IPS-18a (cell line): ENCODE measurements around the gene HIGD1A.

Source experiments
- H3K27ac ChIP-seq: one replicate; pipeline ENCODE4 v1.5.1; 2013; ENCODE audit warnings: low read length
- H3K27me3 ChIP-seq: one replicate; pipeline ENCODE4 v1.6.1; 2013; ENCODE audit warnings: mild to moderate bottlenecking, low read length; ENCODE audit not compliant: control insufficient read depth, insufficient read depth
- H3K36me3 ChIP-seq: one replicate; pipeline ENCODE4 v1.6.1; 2013; ENCODE audit warnings: low read depth, low read length; ENCODE audit not compliant: control insufficient read depth
- H3K4me1 ChIP-seq: one replicate; pipeline ENCODE4 v1.6.1; 2013; ENCODE audit warnings: low read depth, low read length; ENCODE audit not compliant: control insufficient read depth
- H3K4me3 ChIP-seq: one replicate; pipeline ENCODE4 v1.5.1; 2013; ENCODE audit warnings: low read length
- H3K9ac ChIP-seq: one replicate; pipeline ENCODE4 v1.6.1; 2013; ENCODE audit warnings: mild to moderate bottlenecking, low read length, moderate library complexity
- H3K9me3 ChIP-seq: one replicate; pipeline ENCODE4 v1.6.1; 2013; ENCODE audit warnings: low read depth, low read length; ENCODE audit not compliant: control insufficient read depth

HIGD1A gene

GRCh38 chr3:42790714-42791229 lies 13.5 kb downstream of the HIGD1A start:
- no peaks in the 10 kb centered on the region for H3K9me3 ChIP-seq
- no peak overlapping the region for H3K27ac ChIP-seq
- H3K36me3 ChIP-seq: peaks cover 41% of the 10 kb centered on the region

GRCh38 chr3:42786631-42787030 lies 17.7 kb downstream of the HIGD1A start:
- Histone ChIP-seq H3K9me3 (no peaks in the 10 kb centered on the region), H3K27me3 (no peaks in the 10 kb centered on the region), H3K4me1 (no peaks in the 10 kb centered on the region), H3K4me3 (no peak overlapping the region), H3K9ac (no peak overlapping the region), H3K36me3 (peaks cover 43% of the 10 kb centered on the region), H3K27ac (no peak overlapping the region)

More at GRCh38 chr3:42790714-42791229, 13.5 kb downstream of the HIGD1A start:
- no peaks in the 10 kb centered on the region for H3K27me3 ChIP-seq
- no peak overlapping the region for H3K4me3 ChIP-seq
- peaks cover under 1% of the 10 kb centered on the region for H3K4me1 ChIP-seq
- H3K9ac ChIP-seq: no peak overlapping the region

GRCh38 chr3:42786212-42786611 lies 18.1 kb downstream of the HIGD1A start:
- H3K36me3 ChIP-seq: peaks cover 39% of the 10 kb centered on the region
- no peaks in the 10 kb centered on the region for H3K4me1 ChIP-seq
- no peak overlapping the region for H3K27ac ChIP-seq
- H3K27me3 ChIP-seq: no peaks in the 10 kb centered on the region
- H3K9me3 ChIP-seq: no peaks in the 10 kb centered on the region
- H3K4me3 ChIP-seq: no peak overlapping the region
- no peak overlapping the region for H3K9ac ChIP-seq

GRCh38 chr3:42780892-42781700 lies 23.2 kb downstream of the HIGD1A start:
- no peaks in the 10 kb centered on the region for H3K9me3 ChIP-seq
- no peak overlapping the region for H3K4me3 ChIP-seq
- H3K36me3 ChIP-seq: peaks cover 17% of the 10 kb centered on the region
- H3K27me3 ChIP-seq: no peaks in the 10 kb centered on the region
- no peak overlapping the region for H3K27ac ChIP-seq
- H3K9ac ChIP-seq: no peak overlapping the region
- H3K4me1 ChIP-seq: no peaks in the 10 kb centered on the region

GRCh38 chr3:42780398-42780797 lies 23.9 kb downstream of the HIGD1A start:
- no peak overlapping the region for H3K27ac ChIP-seq
- H3K36me3 ChIP-seq: peaks cover 10% of the 10 kb centered on the region
- H3K4me1 ChIP-seq: no peaks in the 10 kb centered on the region
- H3K9ac ChIP-seq: no peak overlapping the region
- no peaks in the 10 kb centered on the region for H3K9me3 ChIP-seq
- H3K27me3 ChIP-seq: no peaks in the 10 kb centered on the region
- H3K4me3 ChIP-seq: no peak overlapping the region

- H3K27ac ChIP-seq: no peak overlapping the region
- no peaks in the 10 kb centered on the region for H3K27me3 ChIP-seq
Observed at GRCh38 chr3:42778644-42779043, 25.6 kb downstream of the HIGD1A start.

GRCh38 chr3:42773409-42773751 lies 30.9 kb downstream of the HIGD1A start:
- Histone ChIP-seq H3K27ac (peak overlapping the region; percentile 30), H3K9ac (peak overlapping the region; percentile 60)

More at GRCh38 chr3:42778644-42779043, 25.6 kb downstream of the HIGD1A start:
- Histone ChIP-seq H3K4me1 (no peaks in the 10 kb centered on the region), H3K9ac (no peak overlapping the region), H3K36me3 (peaks cover 6% of the 10 kb centered on the region), H3K4me3 (no peak overlapping the region), H3K9me3 (no peaks in the 10 kb centered on the region)

GRCh38 chr3:42772670-42773408 lies 31.5 kb downstream of the HIGD1A start, which contains the start of gene CCDC13:
TSS of gene CCDC13 (minus strand) at chr3:42773253. CDS start at chr3:42758345, 14,908 bp downstream.
- Histone ChIP-seq H3K9me3 (no peaks in the 10 kb centered on the region), H3K36me3 (no peaks in the 10 kb centered on the region), H3K27ac (peak within 1 kb of the TSS; percentile 30), H3K4me3 (peak within 1 kb of the TSS; percentile 82), H3K27me3 (peaks cover 13% of the 10 kb centered on the region), H3K9ac (peak within 1 kb of the TSS; percentile 60), H3K4me1 (no peaks in the 10 kb centered on the region)

More at GRCh38 chr3:42773409-42773751, 30.9 kb downstream of the HIGD1A start:
- no peaks in the 10 kb centered on the region for H3K9me3 ChIP-seq
- no peaks in the 10 kb centered on the region for H3K36me3 ChIP-seq
- H3K4me3 ChIP-seq: peak overlapping the region; percentile 82
- H3K4me1 ChIP-seq: no peaks in the 10 kb centered on the region
- peaks cover 13% of the 10 kb centered on the region for H3K27me3 ChIP-seq

- Histone ChIP-seq H3K9ac (no peak overlapping the region), H3K27me3 (peaks cover 13% of the 10 kb centered on the region), H3K36me3 (no peaks in the 10 kb centered on the region), H3K9me3 (no peaks in the 10 kb centered on the region), H3K4me3 (no peak overlapping the region), H3K4me1 (no peaks in the 10 kb centered on the region), H3K27ac (no peak overlapping the region)
Observed at GRCh38 chr3:42771271-42771670, 33.0 kb downstream of the HIGD1A start.

- Histone ChIP-seq H3K27me3 (peaks cover 13% of the 10 kb centered on the region), H3K4me1 (no peaks in the 10 kb centered on the region), H3K36me3 (no peaks in the 10 kb centered on the region), H3K9ac (no peak overlapping the region), H3K9me3 (no peaks in the 10 kb centered on the region), H3K4me3 (no peak overlapping the region), H3K27ac (no peak overlapping the region)
Observed at GRCh38 chr3:42769477-42770131, 34.7 kb downstream of the HIGD1A start.

GRCh38 chr3:42764561-42765295 lies 39.6 kb downstream of the HIGD1A start:
- H3K36me3 ChIP-seq: no peaks in the 10 kb centered on the region
- no peak overlapping the region for H3K4me3 ChIP-seq
- H3K9me3 ChIP-seq: no peaks in the 10 kb centered on the region
- H3K9ac ChIP-seq: no peak overlapping the region
- no peak overlapping the region for H3K27ac ChIP-seq
- H3K27me3 ChIP-seq: no peaks in the 10 kb centered on the region
- peaks cover 4% of the 10 kb centered on the region for H3K4me1 ChIP-seq
